Fibroblast of lung (primary cell): Measurements from ENCODE around the gene CGNL1. TPM values are rescaled to one million over a fixed set of nuclear protein-coding genes. Genes with fewer than 3 reads are reported as not detected.

Experiments used
- DNase-seq, 2 donors: peaks; one replicate each; pipeline versions ENCODE4 v3.0.0 to v3.0.0-alpha.2; 2010; ENCODE audit warnings: low read depth in 2 of 2
- H2AFZ ChIP-seq: 2 replicates; pipeline ENCODE4 v1.5.1; 2012; ENCODE audit warnings: low read length, control low read depth, inconsistent platforms
- H3K27ac ChIP-seq: 2 replicates; pipeline ENCODE4 v1.5.1; 2011; ENCODE audit warnings: low read length, control low read depth; ENCODE audit not compliant: insufficient read depth
- H3K27me3 ChIP-seq: 2 replicates; pipeline ENCODE4 v1.5.1; 2011; ENCODE audit warnings: mild to moderate bottlenecking, low read length; ENCODE audit not compliant: control insufficient read depth, insufficient read depth
- H3K36me3 ChIP-seq: 2 replicates; pipeline ENCODE4 v1.5.1; 2011; ENCODE audit warnings: low read length; ENCODE audit not compliant: control insufficient read depth, insufficient read depth
- H3K4me1 ChIP-seq: 2 replicates; pipeline ENCODE4 v1.5.1; 2011; ENCODE audit warnings: low read length; ENCODE audit not compliant: control insufficient read depth, insufficient read depth; ENCODE audit errors: extremely low read depth
- H3K4me2 ChIP-seq: 2 replicates; pipeline ENCODE4 v1.5.1; 2011; ENCODE audit warnings: low read length, control low read depth; ENCODE audit not compliant: insufficient read depth; ENCODE audit errors: extremely low read depth
- H3K4me3 ChIP-seq, 4 experiments: fragments of 200-600 bp in 1 of 4; sonication (generic) in 1 of 4; replicated peaks in 1 of 4; 2 replicates each; pipeline ENCODE4 v1.5.1; 2011 to 2016; ENCODE audit warnings: low read length in 4 of 4, low read depth in 3 of 4, mild to moderate bottlenecking in 3 of 4, control low read depth in 2 of 4, inconsistent platforms in 1 of 4, mixed read lengths in 1 of 4; ENCODE audit not compliant: insufficient read depth in 1 of 4; ENCODE audit errors: control extremely low read depth in 1 of 4
- H3K79me2 ChIP-seq: 2 replicates; pipeline ENCODE4 v1.5.1; 2012; ENCODE audit warnings: mild to moderate bottlenecking, low read length, inconsistent platforms; ENCODE audit not compliant: control insufficient read depth, insufficient read depth
- H3K9ac ChIP-seq: 2 replicates; pipeline ENCODE4 v1.5.1; 2011; ENCODE audit warnings: mild to moderate bottlenecking, low read length, control low read depth; ENCODE audit not compliant: insufficient read depth
- H3K9me3 ChIP-seq: 2 replicates; pipeline ENCODE4 v1.5.1; 2012; ENCODE audit warnings: low read depth, low read length; ENCODE audit not compliant: control insufficient read depth, insufficient read depth
- H4K20me1 ChIP-seq: 2 replicates; pipeline ENCODE4 v1.5.1; 2011; ENCODE audit warnings: low read length; ENCODE audit not compliant: control insufficient read depth, insufficient read depth; ENCODE audit errors: extremely low read depth
- CTCF ChIP-seq, 2 donors: IDR thresholded peaks in 1 of 2; conservative IDR thresholded peaks in 1 of 2; 1 replicate in 1 of 2; 2 replicates in 1 of 2; pipeline ENCODE4 v1.5.1; 2011 to 2012; ENCODE audit warnings: low read length in 2 of 2, control low read depth in 1 of 2, inconsistent platforms in 1 of 2, low read depth in 1 of 2, mild to moderate bottlenecking in 1 of 2
- EZH2 ChIP-seq: IDR thresholded peaks from 2 replicates; pipeline ENCODE4 v1.5.1; 2012; ENCODE audit warnings: low read length, control low read depth, mild to moderate bottlenecking; ENCODE audit errors: missing control alignments
- polyA plus RNA-seq, 2 donors: library from polyadenylated mRNA; depleted of rRNA in 1 of 2; stranded (reverse) in 1 of 2; unstranded in 1 of 2; fragments of >200 nt; gene quantifications; 2 replicates each; pipeline ENCODE4 v1.2.1, GENCODE V29; 2011 to 2012; ENCODE audit warnings: missing spikeins in 1 of 2
- total RNA-seq: library from RNA; depleted of rRNA; stranded (reverse); fragments of >200 nt; gene quantifications from 2 replicates; pipeline ENCODE4 v1.2.1, GENCODE V29; 2014

CGNL1 gene
- total and polyA plus RNA-seq, 2 donors (not counting 1 experiment from before 2014, with no cell fraction given) = 0.18 to 6.1 TPM

DNA sequence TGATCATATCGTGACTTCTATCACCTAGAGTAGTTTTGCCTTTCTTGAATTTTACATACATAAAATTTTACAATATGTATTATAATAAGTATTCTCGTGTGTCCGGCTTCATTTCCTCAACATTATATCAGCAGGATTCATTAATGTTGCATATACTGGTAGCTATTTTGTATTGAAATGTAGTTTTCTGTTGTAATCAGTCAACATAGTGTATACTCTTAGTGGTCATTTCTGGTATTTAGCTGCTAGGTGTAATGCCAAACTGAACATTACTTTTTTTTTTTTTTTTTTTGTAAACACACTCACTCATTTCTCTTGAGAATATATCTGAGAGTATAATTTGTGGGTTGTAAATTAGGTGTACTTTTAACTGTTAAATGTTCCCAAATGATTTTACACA lies 70.1 kb downstream of the CGNL1 start:
- H3K4me1 ChIP-seq = no peaks in the 10 kb centered on the region
- TF ChIP-seq CTCF (conservative IDR thresholded peaks at IDR 0.05 in 1 of 2, IDR thresholded peaks at IDR 0.05 in 1 of 2; ENCODE audit: low read depth in 1 of 2, low read length in 2 of 2) (no peak), EZH2 (no peak)
- no peaks in the 10 kb centered on the region for H3K36me3 ChIP-seq
- H2AFZ ChIP-seq = no peak overlapping the region
- H3K79me2 ChIP-seq = no peaks in the 10 kb centered on the region
- no peak for DNase-seq
- no peaks in the 10 kb centered on the region for H3K9me3 ChIP-seq
- H3K4me3 ChIP-seq = no peak overlapping the region
- no peaks in the 10 kb centered on the region for H4K20me1 ChIP-seq
- no peak overlapping the region for H3K27ac ChIP-seq
- no peak overlapping the region for H3K9ac ChIP-seq
- H3K27me3 ChIP-seq = no peaks in the 10 kb centered on the region
- no peak overlapping the region for H3K4me2 ChIP-seq

DNA sequence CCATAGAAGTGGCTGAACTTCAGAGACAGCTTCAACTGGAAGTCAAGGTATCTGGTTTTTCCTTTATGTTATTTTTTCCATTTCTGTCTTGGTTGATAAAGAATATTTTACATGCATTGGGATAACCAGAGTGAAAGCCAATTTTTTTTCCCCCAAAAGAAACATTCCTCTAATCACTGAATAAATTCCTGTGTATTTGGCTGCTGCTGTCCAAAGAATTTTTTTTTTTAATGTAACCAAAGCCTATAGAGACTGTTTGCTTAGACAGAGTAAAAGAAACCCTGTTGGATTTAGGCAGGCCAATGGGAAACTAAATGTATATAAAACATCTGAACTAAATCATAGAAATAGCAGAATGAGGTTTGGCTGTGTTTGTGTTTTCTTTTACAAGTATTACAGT lies 75.2 kb downstream of the CGNL1 start:
- Histone ChIP-seq H3K9me3 (no peaks in the 10 kb centered on the region), H2AFZ (no peak overlapping the region), H3K4me1 (no peaks in the 10 kb centered on the region), H3K4me2 (no peak overlapping the region), H3K27me3 (no peaks in the 10 kb centered on the region), H3K36me3 (no peaks in the 10 kb centered on the region), H3K79me2 (no peaks in the 10 kb centered on the region), H4K20me1 (no peaks in the 10 kb centered on the region), H3K27ac (no peak overlapping the region), H3K9ac (no peak overlapping the region), H3K4me3 (no peak overlapping the region)
- TF ChIP-seq EZH2 (no peak), CTCF (conservative IDR thresholded peaks at IDR 0.05 in 1 of 2, IDR thresholded peaks at IDR 0.05 in 1 of 2; ENCODE audit: low read depth in 1 of 2, low read length in 2 of 2) (no peak)
- peak in 1 of 2 donors; percentile 20 for DNase-seq

GRCh38 chr15:57452090-57452754 lies 75.9 kb downstream of the CGNL1 start:
- Histone ChIP-seq H4K20me1 (no peaks in the 10 kb centered on the region), H3K4me3 (no peak overlapping the region), H3K36me3 (no peaks in the 10 kb centered on the region), H3K4me1 (no peaks in the 10 kb centered on the region), H3K27ac (no peak overlapping the region), H3K27me3 (no peaks in the 10 kb centered on the region), H3K9me3 (no peaks in the 10 kb centered on the region), H3K9ac (no peak overlapping the region), H3K4me2 (no peak overlapping the region), H2AFZ (no peak overlapping the region), H3K79me2 (no peaks in the 10 kb centered on the region)
- no peak for DNase-seq
- TF ChIP-seq CTCF (conservative IDR thresholded peaks at IDR 0.05 in 1 of 2, IDR thresholded peaks at IDR 0.05 in 1 of 2; ENCODE audit: low read depth in 1 of 2, low read length in 2 of 2) (no peak), EZH2 (no peak)
